Body of pancreas (tissue), 4 donors: ENCODE results near the gene RNF166.

Source experiments
- POLR2A ChIP-seq, 3 donors: fragments of 450-650 bp; IDR thresholded peaks; one replicate each; pipeline ENCODE4 v1.6.1; 2016; ENCODE audit warnings: antibody characterized with exemption in 3 of 3, mild to moderate bottlenecking in 2 of 3
- TF ChIP-seq, protein P1 (sequence below), 7 experiments: fragments of 450-650 bp in 4 of 7; fragments of 200-600 bp in 3 of 7; sonication (generic) in 3 of 7; IDR thresholded peaks; one replicate each; pipeline ENCODE4 v1.5.1; 2016 to 2019; ENCODE audit warnings: antibody characterized with exemption in 7 of 7

- TF ChIP-seq, protein P1, sequence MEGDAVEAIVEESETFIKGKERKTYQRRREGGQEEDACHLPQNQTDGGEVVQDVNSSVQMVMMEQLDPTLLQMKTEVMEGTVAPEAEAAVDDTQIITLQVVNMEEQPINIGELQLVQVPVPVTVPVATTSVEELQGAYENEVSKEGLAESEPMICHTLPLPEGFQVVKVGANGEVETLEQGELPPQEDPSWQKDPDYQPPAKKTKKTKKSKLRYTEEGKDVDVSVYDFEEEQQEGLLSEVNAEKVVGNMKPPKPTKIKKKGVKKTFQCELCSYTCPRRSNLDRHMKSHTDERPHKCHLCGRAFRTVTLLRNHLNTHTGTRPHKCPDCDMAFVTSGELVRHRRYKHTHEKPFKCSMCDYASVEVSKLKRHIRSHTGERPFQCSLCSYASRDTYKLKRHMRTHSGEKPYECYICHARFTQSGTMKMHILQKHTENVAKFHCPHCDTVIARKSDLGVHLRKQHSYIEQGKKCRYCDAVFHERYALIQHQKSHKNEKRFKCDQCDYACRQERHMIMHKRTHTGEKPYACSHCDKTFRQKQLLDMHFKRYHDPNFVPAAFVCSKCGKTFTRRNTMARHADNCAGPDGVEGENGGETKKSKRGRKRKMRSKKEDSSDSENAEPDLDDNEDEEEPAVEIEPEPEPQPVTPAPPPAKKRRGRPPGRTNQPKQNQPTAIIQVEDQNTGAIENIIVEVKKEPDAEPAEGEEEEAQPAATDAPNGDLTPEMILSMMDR (IDR thresholded peaks at IDR 0.05): no peak
- no peak for TF ChIP-seq POLR2A (IDR thresholded peaks at IDR 0.05)
Measured at GRCh38 chr16:88741368-88741767, 35.2 kb upstream of the RNF166 start.
